Endothelial cell of umbilical vein (primary cell): Measurements from ENCODE around the gene ENC1. TPM values are rescaled to one million over a fixed set of nuclear protein-coding genes. Genes with fewer than 3 reads are reported as not detected.
A peak's percentile ranks its signal among the peaks of the same experiment; 100 is the strongest.

Source experiments
- BruUV-seq: library from RNA; stranded (reverse); fragments of 400-500 nt; replicated peaks from 2 replicates; lab custom pipeline; 2021; lab: Mats Ljungman, UMichigan
- CTCF ChIA-PET: fragments of 300-600, 350-600 bp; sonication (Branson Sonifier 250); formaldehyde crosslinking; loops from one replicate; lab custom pipeline; 2021; ENCODE audit warnings: antibody characterized with exemption, inconsistent platforms; lab: Charles Lee
- POLR2A ChIA-PET: fragments of 300-600, 350-600 bp; sonication (Branson Sonifier 250); formaldehyde crosslinking; loops from one replicate; lab custom pipeline; 2021; ENCODE audit warnings: antibody characterized with exemption, inconsistent platforms; lab: Charles Lee
- DNase-seq: peaks from one replicate; pipeline ENCODE4 v3.0.0-alpha.2; 2011; ENCODE audit warnings: low read depth, low spot score
- FAIRE-seq: peaks from 2 replicates; lab custom pipeline; 2011; peaks lifted over from hg19 to GRCh38; lab: Jason Lieb, UNC
- H2AFZ ChIP-seq: 2 replicates; pipeline ENCODE4 v1.6.0; 2012; ENCODE audit warnings: low read depth, low read length, control low read depth, inconsistent platforms
- H3K27ac ChIP-seq: 2 replicates; pipeline ENCODE4 v1.5.1; 2011; ENCODE audit warnings: low read depth, mild to moderate bottlenecking, control low read depth, low read length, moderate library complexity; ENCODE audit not compliant: insufficient read depth
- H3K27me3 ChIP-seq, 2 experiments: 2 replicates each; pipeline versions ENCODE4 v1.6.0 to v1.6.1; 2011; ENCODE audit warnings: low read length in 2 of 2, mixed read lengths in 1 of 2; ENCODE audit not compliant: control insufficient read depth in 2 of 2, insufficient read depth in 2 of 2
- H3K36me3 ChIP-seq, 2 experiments: 2 replicates in 1 of 2; 3 replicates in 1 of 2; pipeline ENCODE4 v1.5.1; 2011; ENCODE audit warnings: low read length in 2 of 2, mild to moderate bottlenecking in 1 of 2, moderate library complexity in 1 of 2; ENCODE audit not compliant: control insufficient read depth in 2 of 2, insufficient read depth in 2 of 2; ENCODE audit errors: extremely low read depth in 1 of 2
- H3K4me1 ChIP-seq: 3 replicates; pipeline ENCODE4 v1.5.1; 2011; ENCODE audit warnings: mild to moderate bottlenecking, low read length; ENCODE audit not compliant: control insufficient read depth, insufficient read depth; ENCODE audit errors: extremely low read depth
- H3K4me2 ChIP-seq: 2 replicates; pipeline ENCODE4 v1.6.1; 2011; ENCODE audit warnings: low read length, control low read depth, mixed read lengths; ENCODE audit not compliant: insufficient read depth
- H3K4me3 ChIP-seq, 3 experiments: fragments of 200-600 bp in 1 of 3; sonication (generic), shearing (Covaris generic) in 1 of 3; replicated peaks in 1 of 3; 2 replicates each; pipeline ENCODE4 v1.5.1; 2011 to 2016; ENCODE audit warnings: control low read depth in 3 of 3, low read length in 3 of 3, mild to moderate bottlenecking in 2 of 3, inconsistent platforms in 1 of 3, low read depth in 1 of 3, moderate library complexity in 1 of 3; ENCODE audit not compliant: insufficient read depth in 1 of 3
- H3K79me2 ChIP-seq: 2 replicates; pipeline ENCODE4 v1.6.0; 2012; ENCODE audit warnings: low read length, inconsistent platforms; ENCODE audit not compliant: control insufficient read depth, insufficient read depth
- H3K9ac ChIP-seq: replicated peaks from 2 replicates; pipeline ENCODE3; 2011; ENCODE audit warnings: low read length, control low read depth; ENCODE audit not compliant: insufficient read depth; ENCODE audit errors: extremely low read depth
- H3K9me1 ChIP-seq: replicated peaks from 3 replicates; pipeline ENCODE4 v1.6.0; 2011; ENCODE audit warnings: mild to moderate bottlenecking, low read length; ENCODE audit not compliant: control insufficient read depth, insufficient read depth; ENCODE audit errors: extremely low read depth
- H3K9me3 ChIP-seq: replicated peaks from 2 replicates; pipeline ENCODE4 v1.5.1; 2012; ENCODE audit warnings: low read length, inconsistent platforms; ENCODE audit not compliant: control insufficient read depth, insufficient read depth
- H4K20me1 ChIP-seq: replicated peaks from 2 replicates; pipeline ENCODE3; 2011; ENCODE audit warnings: mild to moderate bottlenecking, low read length; ENCODE audit not compliant: control insufficient read depth, insufficient read depth; ENCODE audit errors: extremely low read depth
- CTCF ChIP-seq, 2 donors: IDR thresholded peaks; 1 replicate in 1 of 2; 2 replicates in 1 of 2; pipeline ENCODE4 v1.5.1; 2011; ENCODE audit warnings: low read length in 2 of 2, mild to moderate bottlenecking in 2 of 2, moderate library complexity in 2 of 2, control low read depth in 1 of 2, inconsistent platforms in 1 of 2, low read depth in 1 of 2; ENCODE audit not compliant: insufficient read depth in 1 of 2; ENCODE audit errors: extremely low read depth in 1 of 2
- EZH2 ChIP-seq: IDR thresholded peaks from 2 replicates; pipeline ENCODE4 v1.6.1; 2012; ENCODE audit warnings: borderline replicate concordance, low read depth, mild to moderate bottlenecking, moderate library complexity, low read length, inconsistent platforms; ENCODE audit not compliant: severe bottlenecking
- GATA2 ChIP-seq: IDR thresholded peaks from 2 replicates; pipeline ENCODE4 v1.7.0; 2011; ENCODE audit warnings: low read depth, mild to moderate bottlenecking, moderate library complexity, mixed read lengths, low read length; ENCODE audit not compliant: insufficient read length, insufficient read depth
- JUN ChIP-seq: IDR thresholded peaks from 2 replicates; pipeline ENCODE4 v1.6.1; 2011; ENCODE audit warnings: borderline replicate concordance, low read depth; ENCODE audit not compliant: insufficient read length, insufficient read depth
- POLR2A ChIP-seq: IDR thresholded peaks from 2 replicates; pipeline ENCODE4 v1.6.1; 2012; ENCODE audit warnings: low read depth, mild to moderate bottlenecking, control low read depth, low read length
- POLR2AphosphoS5 ChIP-seq: IDR thresholded peaks from 2 replicates; pipeline ENCODE4 v1.6.1; 2012; ENCODE audit warnings: low read depth, mild to moderate bottlenecking, control low read depth, low read length, moderate library complexity; ENCODE audit not compliant: insufficient read depth
- dilution Hi-C: fragments of 300-500 bp; cut with MboI; formaldehyde crosslinking; loops from one replicate; pipeline ENCODE4 v1.15.0; 2019; ENCODE audit warnings: low sequenced_read_pairs; ENCODE audit not compliant: extremely low pct_ligation_motif_present
- intact Hi-C: fragments of 100-400 bp; cut with micrococcal nuclease; formaldehyde crosslinking; loops from one replicate; pipeline ENCODE4 v1.10.0; 2022
- polyA plus RNA-seq, 4 experiments: library from polyadenylated mRNA; depleted of rRNA in 3 of 4; stranded (reverse) in 3 of 4; unstranded in 1 of 4; fragments of >200 nt; gene quantifications; 2 replicates each; pipeline versions ENCODE4 v1.2.1 to v1.2.3, GENCODE V29; 2011 to 2012; ENCODE audit warnings: missing spikeins in 1 of 4
- total RNA-seq: library from RNA; stranded (reverse); gene quantifications from 2 replicates; pipeline ENCODE4 v1.2.3, GENCODE V29; 2021

ENC1 gene
- total and polyA plus RNA-seq, 2 donors (not counting 3 experiments of a cell fraction or from before 2014, with no cell fraction given): 42.2 to 53.3 TPM

DNA sequence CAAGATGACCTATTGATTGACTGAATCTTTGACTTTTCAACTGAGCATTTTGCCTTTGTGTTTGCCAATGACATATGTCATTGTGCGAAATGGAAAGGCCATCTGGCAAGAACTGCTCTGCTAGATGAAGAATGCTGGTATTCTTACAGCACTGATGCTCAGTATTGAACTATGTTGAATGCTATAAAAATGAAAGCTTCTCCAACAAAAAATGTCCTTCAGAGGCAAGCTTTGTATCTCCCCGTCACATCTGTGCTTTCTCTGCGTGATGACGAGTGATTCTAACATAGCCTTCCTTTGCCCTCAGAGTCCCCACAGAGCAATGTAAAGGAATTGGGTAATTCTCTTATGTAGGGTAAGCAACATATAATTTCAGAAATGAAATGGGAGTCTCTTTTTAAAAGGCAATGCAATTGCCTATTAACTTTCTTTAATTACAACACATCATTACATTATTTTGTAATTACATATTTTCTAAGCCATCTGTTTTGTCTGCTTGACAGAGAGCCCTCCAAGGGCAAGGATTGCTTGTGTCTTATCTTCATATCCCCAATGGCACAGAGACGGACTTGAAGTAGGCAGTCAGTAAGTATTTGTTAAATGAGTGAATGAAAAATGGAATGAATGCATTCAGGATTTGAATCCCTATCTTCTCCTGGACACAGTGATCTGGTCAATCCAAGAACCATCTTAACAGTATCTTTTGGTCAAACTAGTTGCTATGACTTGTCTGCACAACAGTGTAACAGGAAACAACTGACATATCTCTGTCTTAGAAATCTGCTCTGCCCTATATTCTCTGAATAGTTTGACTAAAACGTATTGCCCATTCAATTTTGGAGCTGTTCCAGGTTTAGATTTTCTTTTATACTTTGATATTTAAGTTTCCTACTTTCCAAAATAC, 46.1 kb downstream of the ENC1 start:
- no peak for FAIRE-seq
- H2AFZ ChIP-seq: no peak overlapping the region
- H3K27ac ChIP-seq: peak overlapping the region; percentile 89

More for the DNA sequence above, 46.1 kb downstream of the ENC1 start:
- intact Hi-C loops: loop anchor here (1.0 to 2.0 kb wide), 5 partner anchors 19 to 178 kb away; partner anchors contain the start of gene ENC1
- H3K27me3 ChIP-seq: no peaks in the 10 kb centered on the region
- no peaks in the 10 kb centered on the region for H3K79me2 ChIP-seq
- peak overlapping the region; percentile 63 for H3K4me2 ChIP-seq
- BruUV-seq: TSS peak; percentile 93
- H3K9me3 ChIP-seq: no peaks in the 10 kb centered on the region
- CTCF ChIA-PET: interaction anchor here (0.9 to 2.3 kb wide), 5 partner anchors 19 to 179 kb away, joined by 3 to 10 read pairs (median 3); partner anchors contain the start of gene ENC1
- H3K4me3 ChIP-seq: no peak overlapping the region
- peak overlapping the region; percentile 76 for H3K9ac ChIP-seq
- dilution Hi-C loops: no loop called here
- no peaks in the 10 kb centered on the region for H3K36me3 ChIP-seq
- POLR2A ChIA-PET: interaction anchor here (0.9 to 1.3 kb wide), 3 partner anchors 8 to 289 kb away, joined by 3 to 4 read pairs (median 4); no protein-coding TSS in a partner anchor
- peak; percentile 62 for DNase-seq
- H3K9me1 ChIP-seq: no peaks in the 10 kb centered on the region
- peaks cover 34% of the 10 kb centered on the region for H3K4me1 ChIP-seq
- TF ChIP-seq GATA2 (no peak), POLR2AphosphoS5 (no peak), JUN (peak; percentile 14), POLR2A (no peak), CTCF (IDR thresholded peaks at IDR 0.05; ENCODE audit: extremely low read depth in 1 of 2, insufficient read depth in 1 of 2, low read depth in 1 of 2, low read length in 2 of 2) (no peak), EZH2 (no peak)
- no peaks in the 10 kb centered on the region for H4K20me1 ChIP-seq
